K562 (cell line): ENCODE measurements around the gene MET.

Source experiments
- ARNT ChIP-seq, 2 experiments: fragments of 450-650 bp; IDR thresholded peaks; 2 replicates each; pipeline ENCODE4 v1.6.1; 2016; ENCODE audit warnings: mild to moderate bottlenecking in 1 of 2
- ELF4 ChIP-seq: fragments of 450-650 bp; formaldehyde crosslinking; IDR thresholded peaks from 2 replicates; pipeline ENCODE4 v1.4.0; 2022; ENCODE audit warnings: missing genetic modification characterization
- ELK1 ChIP-seq: sonication (generic); formaldehyde crosslinking; IDR thresholded peaks from 2 replicates; pipeline ENCODE4 v1.8.1; 2022; ENCODE audit warnings: missing genetic modification reagents
- ETV5 ChIP-seq: sonication (generic); formaldehyde crosslinking; IDR thresholded peaks from 2 replicates; pipeline ENCODE4 v1.4.0; 2020; ENCODE audit warnings: low read depth, mild to moderate bottlenecking, missing genetic modification reagents
- ETV6 ChIP-seq, 3 experiments: fragments of 150-350 bp in 1 of 3; sonication (generic) in 1 of 3; formaldehyde crosslinking in 1 of 3; IDR thresholded peaks; 2 replicates each; pipeline versions ENCODE4 v1.6.1 to v1.8.0; 2014 to 2022; ENCODE audit warnings: borderline replicate concordance in 2 of 3, low read depth in 2 of 3, antibody characterized with exemption in 1 of 3, low read length in 1 of 3, mild to moderate bottlenecking in 1 of 3, missing genetic modification reagents in 1 of 3
- JUNB ChIP-seq: fragments of 450-650 bp; formaldehyde crosslinking; conservative IDR thresholded peaks from 2 replicates; pipeline ENCODE4 v1.4.0; 2020; ENCODE audit warnings: mild to moderate bottlenecking
- POLR2B ChIP-seq: fragments of 450-650 bp; IDR thresholded peaks from 2 replicates; pipeline ENCODE4 v1.6.1; 2018; ENCODE audit warnings: low read depth; ENCODE audit not compliant: partially characterized antibody
- SUPT5H ChIP-seq: fragments of 450-650 bp; IDR thresholded peaks from 2 replicates; pipeline ENCODE4 v1.6.1; 2016
- ZFP30 ChIP-seq: fragments of 250-450 bp; sonication (Bioruptor Pico); IDR thresholded peaks from 2 replicates; pipeline ENCODE4 v1.8.0; 2022; ENCODE audit warnings: moderate library complexity, mild to moderate bottlenecking, inconsistent platforms, borderline replicate concordance
- ZNF174 ChIP-seq: fragments of 250-450 bp; sonication (Bioruptor Pico); IDR thresholded peaks from 2 replicates; pipeline ENCODE4 v1.4.0; 2020; ENCODE audit warnings: mild to moderate bottlenecking
- ZNF408 ChIP-seq: fragments of 250-450 bp; sonication (Bioruptor Pico); IDR thresholded peaks from 2 replicates; pipeline ENCODE4 v1.4.0; 2020; ENCODE audit warnings: low read depth, mild to moderate bottlenecking, moderate library complexity
- ZNF639 ChIP-seq, 2 experiments: fragments of 200-800 bp in 1 of 2; sonication (Bioruptor generic) in 1 of 2; sonication (generic) in 1 of 2; formaldehyde crosslinking in 1 of 2; IDR thresholded peaks in 1 of 2; conservative IDR thresholded peaks in 1 of 2; 2 replicates each; pipeline versions ENCODE4 v1.5.0 to v1.6.1; 2016 to 2020; ENCODE audit warnings: missing compliant biosample characterization in 1 of 2, missing genetic modification characterization in 1 of 2, missing genetic modification reagents in 1 of 2
- ZNF695 ChIP-seq: fragments of 450-650 bp; formaldehyde crosslinking; IDR thresholded peaks from 2 replicates; pipeline ENCODE4 v1.4.0; 2020; ENCODE audit warnings: mild to moderate bottlenecking, moderate library complexity
- ZNF830 ChIP-seq: fragments of 250-450 bp; sonication (Bioruptor Pico); IDR thresholded peaks from 2 replicates; pipeline ENCODE4 v1.5.0; 2021; ENCODE audit warnings: mild to moderate bottlenecking

GRCh38 chr7:116739307-116739706 is 67.3 kb downstream of the MET start:
- TF ChIP-seq POLR2B: no peak
- no peak for TF ChIP-seq ZNF830
- TF ChIP-seq ZNF695: no peak
- no peak for TF ChIP-seq JUNB (CRISPR knock-in tag)
- no peak for TF ChIP-seq ARNT (IDR thresholded peaks at IDR 0.05)
- no peak for TF ChIP-seq ETV5 (CRISPR knock-in tag)
- TF ChIP-seq ELF4: no peak
- TF ChIP-seq ZNF408 (CRISPR knock-in tag): no peak
- no peak for TF ChIP-seq ETV6 (IDR thresholded peaks at IDR 0.05; ENCODE audit: borderline replicate concordance in 1 of 2, low read depth in 2 of 2, low read length in 1 of 2)
- TF ChIP-seq ETV6 (CRISPR knock-in tag; IDR thresholded peaks at IDR 0.05; ENCODE audit: borderline replicate concordance): no peak
- TF ChIP-seq ZNF174: no peak
- TF ChIP-seq ELK1 (CRISPR knock-in tag): no peak
- no peak for TF ChIP-seq ZFP30 (CRISPR knock-in tag)
- no peak for TF ChIP-seq SUPT5H
- no peak for TF ChIP-seq ZNF639 (CRISPR knock-in tag; conservative IDR thresholded peaks at IDR 0.05 in 1 of 2, IDR thresholded peaks at IDR 0.05 in 1 of 2)
